Natural killer cell (primary cell): Measurements from ENCODE around the gene MTG2. TPM values are rescaled to one million over a fixed set of nuclear protein-coding genes. Genes with fewer than 3 reads are reported as not detected.

ENCODE experiments used
- ATAC-seq, 3 donors: fragments of 150-1000 bp in 2 of 3; fragments of 200-7000 bp in 1 of 3; cut with Tn5 transposase; 1 replicate in 1 of 3; 2 replicates in 2 of 3; pipeline ENCODE4 v1.10.0; 2021; ENCODE audit warnings: mild to moderate bottlenecking in 2 of 3, moderate library complexity in 2 of 3
- DNase-seq, 2 donors: peaks; one replicate each; pipeline versions ENCODE4 v3.0.0 to v3.0.0-alpha.2; 2013 to 2021; ENCODE audit warnings: mixed read lengths in 1 of 2
- H3K27ac ChIP-seq: one replicate; pipeline ENCODE4 v1.5.1; 2013; ENCODE audit warnings: mild to moderate bottlenecking, low read length
- H3K27me3 ChIP-seq: one replicate; pipeline ENCODE4 v1.6.1; 2013; ENCODE audit warnings: low read length; ENCODE audit not compliant: control insufficient read depth, insufficient read depth
- H3K36me3 ChIP-seq: one replicate; pipeline ENCODE4 v1.6.1; 2013; ENCODE audit warnings: low read length; ENCODE audit not compliant: control insufficient read depth, insufficient read depth
- H3K4me1 ChIP-seq: one replicate; pipeline ENCODE4 v1.6.1; 2013; ENCODE audit warnings: low read length; ENCODE audit not compliant: control insufficient read depth, insufficient read depth
- H3K4me3 ChIP-seq: one replicate; pipeline ENCODE4 v1.5.1; 2013; ENCODE audit warnings: low read length
- H3K9me3 ChIP-seq: one replicate; pipeline ENCODE4 v1.6.1; 2013; ENCODE audit warnings: low read length; ENCODE audit not compliant: control insufficient read depth, insufficient read depth
- H3K27ac Mint-ChIP-seq, 2 donors: one replicate each; pipeline ENCODE4 v1.8.0; 2022; ENCODE audit warnings: mild to moderate bottlenecking in 2 of 2, mixed read lengths in 2 of 2, moderate library complexity in 1 of 2
- H3K27me3 Mint-ChIP-seq, 2 donors: one replicate each; pipeline ENCODE4 v1.8.0; 2022; ENCODE audit warnings: low read depth in 2 of 2, mixed read lengths in 2 of 2
- H3K36me3 Mint-ChIP-seq: one replicate; pipeline ENCODE4 v1.8.0; 2022; ENCODE audit warnings: mixed read lengths
- H3K4me1 Mint-ChIP-seq, 2 donors: one replicate each; pipeline ENCODE4 v1.8.0; 2022; ENCODE audit warnings: mixed read lengths in 2 of 2
- H3K4me3 Mint-ChIP-seq: one replicate; pipeline ENCODE4 v1.8.0; 2022; ENCODE audit warnings: mild to moderate bottlenecking, moderate library complexity, mixed read lengths
- H3K9me3 Mint-ChIP-seq, 2 donors: one replicate each; pipeline ENCODE4 v1.8.0; 2022; ENCODE audit warnings: mixed read lengths in 2 of 2
- CTCF ChIP-seq: fragments of 200-600 bp; IDR thresholded peaks from one replicate; pipeline ENCODE4 v1.8.0; 2022; ENCODE audit warnings: antibody characterized with exemption
- WGBS: methylation state at CpG from one replicate; pipeline ENCODE4 v1.1.7; 2013; ENCODE audit warnings: missing lambda C conversion rate; ENCODE audit not compliant: insufficient coverage; 5-methylcytosine and 5-hydroxymethylcytosine counted together
- intact Hi-C: fragments of 100-400 bp; cut with micrococcal nuclease; formaldehyde crosslinking; loops from one replicate; pipeline ENCODE4 v1.14.2; 2022
- total RNA-seq, 4 donors: library from RNA; stranded (reverse); fragments of 120-200 nt in 1 of 4; gene quantifications; one replicate each; pipeline versions ENCODE4 v1.2.3 to v1.2.4, GENCODE V29; 2013 to 2022

MTG2 gene
- total RNA-seq, 3 donors from 2014 or later (not counting 1 experiment from before 2014, with no cell fraction given), result 16.8 to 25.8 (median 25.3) TPM

GRCh38 chr20:62134735-62135231 lies 48.0 kb upstream of the MTG2 start:
- no peak for ATAC-seq
- peak overlapping the region; percentile 65 to 76 for H3K27ac Mint-ChIP-seq
- no peaks in the 10 kb centered on the region for H3K9me3 ChIP-seq
- no peak overlapping the region for H3K4me3 ChIP-seq
- H3K27ac ChIP-seq, result no peak overlapping the region
- peaks cover 89% of the 10 kb centered on the region for H3K36me3 ChIP-seq
- H3K27me3 Mint-ChIP-seq, result no peaks in the 10 kb centered on the region
- H3K27me3 ChIP-seq, result no peaks in the 10 kb centered on the region
- no peak for DNase-seq
- no peak overlapping the region for H3K4me3 Mint-ChIP-seq
- H3K36me3 Mint-ChIP-seq, result peaks cover 15% of the 10 kb centered on the region
- no peak for TF ChIP-seq CTCF
- H3K9me3 Mint-ChIP-seq, result no peaks in the 10 kb centered on the region
- WGBS, result 96% methylated on average over 8 of the region's 11 CpGs
- H3K4me1 ChIP-seq, result peaks cover 11% of the 10 kb centered on the region
- intact Hi-C loops, result no loop called here
- peaks cover 27 to 38% of the 10 kb centered on the region in 2 donors for H3K4me1 Mint-ChIP-seq

GRCh38 chr20:62135573-62136266 lies 47.1 kb upstream of the MTG2 start:
- Histone ChIP-seq H3K36me3 (peaks cover 89% of the 10 kb centered on the region), H3K4me1 (peaks cover 13% of the 10 kb centered on the region), H3K27ac (no peak overlapping the region), H3K9me3 (no peaks in the 10 kb centered on the region), H3K27me3 (no peaks in the 10 kb centered on the region), H3K4me3 (no peak overlapping the region)
- intact Hi-C loops, result loop anchor here (1.0 to 2.0 kb wide), 3 partner anchors 13 to 125 kb away; partner anchors contain the start of gene LSM14B
- H3K36me3 Mint-ChIP-seq, result peaks cover 15% of the 10 kb centered on the region
- ATAC-seq (no peak), DNase-seq (no peak)
- no peaks in the 10 kb centered on the region for H3K27me3 Mint-ChIP-seq
- H3K27ac Mint-ChIP-seq, result peak overlapping the region; percentile 51 to 76
- no peak for TF ChIP-seq CTCF
- peaks cover 37 to 47% of the 10 kb centered on the region in 2 donors for H3K4me1 Mint-ChIP-seq
- H3K4me3 Mint-ChIP-seq, result no peak overlapping the region
- no peaks in the 10 kb centered on the region for H3K9me3 Mint-ChIP-seq
- WGBS, result 96% methylated on average over 8 of the region's 8 CpGs

- H3K27me3 Mint-ChIP-seq, result no peaks in the 10 kb centered on the region
Measured at GRCh38 chr20:62136283-62137091, 46.3 kb upstream of the MTG2 start.

More at GRCh38 chr20:62136283-62137091, 46.3 kb upstream of the MTG2 start:
- peaks cover 21% of the 10 kb centered on the region for H3K4me1 ChIP-seq
- TF ChIP-seq CTCF, result peak; percentile 73
- H3K27me3 ChIP-seq, result no peaks in the 10 kb centered on the region
- ATAC-seq (peak; percentile 58 to 73 (median 60)), DNase-seq (peak; percentile 58 to 88)
- H3K4me3 ChIP-seq, result no peak overlapping the region
- intact Hi-C loops, result loop anchor here (1.0 to 2.0 kb wide), 3 partner anchors 14 to 126 kb away; partner anchors contain the start of gene LSM14B
- peak overlapping the region; percentile 51 to 76 for H3K27ac Mint-ChIP-seq
- no peak overlapping the region for H3K4me3 Mint-ChIP-seq
- H3K36me3 ChIP-seq, result peaks cover 81% of the 10 kb centered on the region
- 50% methylated on average over 5 of the region's 8 CpGs for WGBS
- H3K36me3 Mint-ChIP-seq, result peaks cover 15% of the 10 kb centered on the region
- H3K4me1 Mint-ChIP-seq, result peaks cover 44 to 50% of the 10 kb centered on the region in 2 donors
- no peak overlapping the region for H3K27ac ChIP-seq
- H3K9me3 Mint-ChIP-seq, result no peaks in the 10 kb centered on the region
- H3K9me3 ChIP-seq, result no peaks in the 10 kb centered on the region
